HCT116 (cell line): ENCODE measurements around the gene GATB. TPM values are rescaled to one million over a fixed set of nuclear protein-coding genes. Genes with fewer than 3 reads are reported as not detected.

ENCODE experiments used
- ATAC-seq: fragments of 200-7000 bp; cut with Tn5 transposase; 2 replicates; pipeline ENCODE4 v1.9.1; 2020; ENCODE audit warnings: mild to moderate bottlenecking, moderate library complexity
- BruUV-seq: library from RNA; stranded (reverse); fragments of 400-500 nt; replicated peaks from 2 replicates; lab custom pipeline; 2021; lab: Mats Ljungman, UMichigan
- CTCF ChIA-PET: fragments of 300-600 bp; sonication (Branson Sonifier 250); formaldehyde crosslinking; loops from one replicate; lab custom pipeline; 2021; ENCODE audit warnings: antibody characterized with exemption; lab: Charles Lee
- POLR2A ChIA-PET: fragments of 300-600, 350-600 bp; sonication (Branson Sonifier 250); formaldehyde crosslinking; loops from one replicate; lab custom pipeline; 2021; ENCODE audit warnings: antibody characterized with exemption; lab: Charles Lee
- RAD21 ChIA-PET, 2 experiments: fragments of 300-600 bp; sonication (Branson Sonifier 250); formaldehyde crosslinking; loops; one replicate each; lab custom pipeline; 2023; ENCODE audit warnings: low total read pairs in 2 of 2; ENCODE audit not compliant: uncharacterized antibody in 2 of 2, unreplicated experiment in 2 of 2, low non-redundant PET in 1 of 2; lab: Charles Lee
- DNase-seq: peaks from one replicate; pipeline ENCODE4 v3.0.0-alpha.2; 2010; ENCODE audit warnings: low read depth, low spot score
- H2AFZ ChIP-seq: fragments of 200-600 bp; shearing (Covaris generic), sonication (generic); 2 replicates; pipeline ENCODE4 v1.6.1; 2017; ENCODE audit warnings: low read depth, mixed run types, mixed read lengths, antibody characterized with exemption, low read length; ENCODE audit not compliant: poor library complexity, severe bottlenecking
- H3K27ac ChIP-seq: 2 replicates; pipeline ENCODE4 v1.5.1; 2012; ENCODE audit warnings: low read depth, low read length
- H3K27me3 ChIP-seq: fragments of 200-600 bp; sonication (generic); 2 replicates; pipeline ENCODE4 v1.6.1; 2016; ENCODE audit warnings: mixed run types, low read length, mixed read lengths; ENCODE audit not compliant: insufficient read depth
- H3K36me3 ChIP-seq, 2 experiments: fragments of 200-500 bp in 1 of 2; fragments of 200-600 bp in 1 of 2; sonication (Bioruptor generic) in 1 of 2; sonication (generic) in 1 of 2; 2 replicates each; pipeline versions ENCODE4 v1.5.1 to v1.6.1; 2014 to 2016; ENCODE audit warnings: low read length in 2 of 2, inconsistent platforms in 1 of 2, mixed read lengths in 1 of 2, mixed run types in 1 of 2; ENCODE audit not compliant: insufficient read depth in 2 of 2, control insufficient read depth in 1 of 2
- H3K4me1 ChIP-seq, 2 experiments: fragments of 200-600 bp in 1 of 2; sonication (generic) in 1 of 2; 2 replicates each; pipeline versions ENCODE4 v1.5.1 to v1.6.1; 2012 to 2017; ENCODE audit warnings: low read length in 2 of 2, inconsistent platforms in 1 of 2, mild to moderate bottlenecking in 1 of 2, mixed read lengths in 1 of 2, mixed run types in 1 of 2, moderate library complexity in 1 of 2; ENCODE audit not compliant: insufficient read depth in 2 of 2, control insufficient read depth in 1 of 2
- H3K4me2 ChIP-seq: fragments of 200-600 bp; sonication (generic); 2 replicates; pipeline ENCODE4 v1.6.1; 2017; ENCODE audit warnings: mixed run types, low read length, mixed read lengths
- H3K4me3 ChIP-seq, 2 experiments: fragments of 200-600 bp in 1 of 2; sonication (generic) in 1 of 2; replicated peaks in 1 of 2; 2 replicates each; pipeline ENCODE4 v1.5.1; 2011 to 2016; ENCODE audit warnings: low read length in 2 of 2, control low read depth in 1 of 2, low read depth in 1 of 2, mild to moderate bottlenecking in 1 of 2, mixed read lengths in 1 of 2, mixed run types in 1 of 2
- H3K79me2 ChIP-seq: fragments of 200-600 bp; sonication (generic); 2 replicates; pipeline ENCODE4 v1.6.1; 2017; ENCODE audit warnings: mild to moderate bottlenecking, mixed run types, low read length, moderate library complexity, mixed read lengths; ENCODE audit not compliant: insufficient read depth
- H3K9ac ChIP-seq: fragments of 200-600 bp; sonication (generic); 2 replicates; pipeline ENCODE4 v1.6.1; 2016; ENCODE audit warnings: low read length, mixed read lengths
- H3K9me2 ChIP-seq: fragments of 200-600 bp; sonication (generic), shearing (Covaris generic); 2 replicates; pipeline ENCODE4 v1.6.1; 2017; ENCODE audit warnings: mixed run types, mild to moderate bottlenecking, moderate library complexity; ENCODE audit not compliant: insufficient read depth
- H3K9me3 ChIP-seq, 2 experiments: fragments of 200-500 bp in 1 of 2; fragments of 200-600 bp in 1 of 2; sonication (Bioruptor generic) in 1 of 2; sonication (generic) in 1 of 2; 2 replicates each; pipeline ENCODE4 v1.6.1; 2014 to 2017; ENCODE audit warnings: low read length in 2 of 2, mixed read lengths in 2 of 2, inconsistent platforms in 1 of 2, low read depth in 1 of 2, mild to moderate bottlenecking in 1 of 2, mixed run types in 1 of 2, moderate library complexity in 1 of 2; ENCODE audit not compliant: control insufficient read depth in 1 of 2, insufficient read depth in 1 of 2
- H4K20me1 ChIP-seq: fragments of 200-600 bp; sonication (generic), shearing (Covaris generic); 2 replicates; pipeline ENCODE4 v1.6.1; 2017; ENCODE audit warnings: mixed run types, mild to moderate bottlenecking, moderate library complexity; ENCODE audit not compliant: insufficient read depth
- CBX3 ChIP-seq: IDR thresholded peaks from 2 replicates; pipeline ENCODE4 v1.6.1; 2012; ENCODE audit warnings: low read depth
- CEBPB ChIP-seq: IDR thresholded peaks from 2 replicates; pipeline ENCODE4 v1.6.1; 2012; ENCODE audit warnings: low read depth
- ELF1 ChIP-seq: IDR thresholded peaks from 2 replicates; pipeline ENCODE4 v1.6.1; 2012; ENCODE audit warnings: low read depth, borderline replicate concordance
- EZH2 ChIP-seq: fragments of 200-600 bp; sonication (generic); IDR thresholded peaks from 2 replicates; pipeline ENCODE4 v1.6.1; 2017; ENCODE audit warnings: antibody characterized with exemption, mixed run types
- EZH2phosphoT487 ChIP-seq: fragments of 200-600 bp; IDR thresholded peaks from 2 replicates; pipeline ENCODE4 v1.6.1; 2018; ENCODE audit warnings: antibody characterized with exemption, borderline replicate concordance
- FOSL1 ChIP-seq: IDR thresholded peaks from 2 replicates; pipeline ENCODE4 v1.6.1; 2012; ENCODE audit warnings: low read depth
- JUND ChIP-seq: IDR thresholded peaks from 2 replicates; pipeline ENCODE4 v1.6.1; 2012
- POLR2A ChIP-seq: IDR thresholded peaks from 2 replicates; pipeline ENCODE4 v1.7.0; 2011; ENCODE audit warnings: borderline replicate concordance; ENCODE audit not compliant: insufficient read depth, insufficient read length; ENCODE audit errors: extremely low read depth
- POLR2AphosphoS5 ChIP-seq: IDR thresholded peaks from 2 replicates; pipeline ENCODE4 v1.6.1; 2011; ENCODE audit warnings: mild to moderate bottlenecking, low read depth, low read length, moderate library complexity
- SIN3A ChIP-seq: IDR thresholded peaks from 2 replicates; pipeline ENCODE4 v1.6.1; 2012; ENCODE audit warnings: low read depth
- SP1 ChIP-seq: IDR thresholded peaks from 2 replicates; pipeline ENCODE4 v1.6.1; 2012; ENCODE audit warnings: low read depth
- ZFX ChIP-seq: fragments of 450-650 bp; IDR thresholded peaks from 2 replicates; pipeline ENCODE4 v1.6.1; 2017
- ZNF274 ChIP-seq: fragments of 200-500 bp; sonication (Bioruptor generic); IDR thresholded peaks from 2 replicates; pipeline ENCODE4 v1.6.1; 2014; ENCODE audit warnings: mild to moderate bottlenecking, low read depth, low read length, inconsistent platforms
- intact Hi-C: fragments of 100-400 bp; cut with micrococcal nuclease; formaldehyde crosslinking; loops from 2 replicates; pipeline ENCODE4 v1.10.0; 2022
- total RNA-seq: library from RNA; stranded (reverse); gene quantifications from one replicate; pipeline ENCODE4 v1.2.1, GENCODE V29; 2021; ENCODE audit not compliant: unreplicated experiment
- TF ChIP-seq, protein P1 (sequence below): IDR thresholded peaks from 2 replicates; pipeline ENCODE4 v1.6.1; 2012
- TF ChIP-seq, protein P2 (sequence below): IDR thresholded peaks from 2 replicates; pipeline ENCODE4 v1.6.1; 2012; ENCODE audit warnings: low read depth
- TF ChIP-seq, protein P3 (sequence below): IDR thresholded peaks from 2 replicates; pipeline ENCODE4 v1.6.1; 2011; ENCODE audit warnings: mild to moderate bottlenecking, low read length, moderate library complexity; ENCODE audit not compliant: insufficient replicate concordance; ENCODE audit errors: extremely low read depth

The GATB gene
- total RNA-seq, 1 experiment from 2014 or later: 29.3 TPM

DNA sequence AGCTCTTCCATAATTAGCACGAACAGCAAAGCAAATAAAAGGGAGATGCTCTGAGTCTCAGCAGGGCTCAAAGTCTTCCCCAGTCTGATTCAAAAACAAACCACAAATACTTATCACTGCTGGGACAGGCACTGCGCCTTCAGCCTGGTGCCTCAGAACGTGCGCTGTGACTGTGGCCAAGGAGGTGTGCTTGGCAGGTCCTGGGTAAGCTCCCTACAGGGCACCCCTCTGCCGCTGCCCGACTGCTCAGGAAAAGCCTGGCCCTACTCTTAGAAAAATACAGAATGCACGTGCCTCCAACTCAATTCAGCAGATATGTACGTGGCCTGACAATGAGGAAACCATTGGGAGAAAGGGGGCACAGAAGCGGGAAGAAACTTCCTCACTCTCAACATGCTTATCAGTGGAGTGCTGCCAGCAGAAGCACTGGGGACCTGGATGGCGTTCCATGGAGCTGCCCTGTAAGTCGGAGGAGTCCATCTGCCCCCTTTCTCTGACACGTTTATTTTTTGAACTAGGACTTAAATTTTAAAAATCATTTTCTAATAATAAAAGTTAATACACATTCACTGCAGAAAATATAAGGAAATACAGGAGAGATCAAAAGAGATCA is 86.8 kb downstream of the GATB start:
- intact Hi-C loops: no loop called here
- Histone ChIP-seq H3K27ac (no peak overlapping the region), H3K27me3 (no peaks in the 10 kb centered on the region)
- TF ChIP-seq, protein P1, sequence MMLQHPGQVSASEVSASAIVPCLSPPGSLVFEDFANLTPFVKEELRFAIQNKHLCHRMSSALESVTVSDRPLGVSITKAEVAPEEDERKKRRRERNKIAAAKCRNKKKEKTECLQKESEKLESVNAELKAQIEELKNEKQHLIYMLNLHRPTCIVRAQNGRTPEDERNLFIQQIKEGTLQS: no peak
- TF ChIP-seq ZNF274: no peak
- TF ChIP-seq ZFX: no peak
- no peak for TF ChIP-seq EZH2
- TF ChIP-seq, all 23 proteins: peak for 0
- no peak for DNase-seq
- ChIA-PET POLR2A (no interaction called here), RAD21 (no interaction called here), CTCF (no interaction called here)
- H3K4me3 ChIP-seq: no peak overlapping the region
- no peaks in the 10 kb centered on the region for H3K36me3 ChIP-seq
- no TSS peak for BruUV-seq
- no peak overlapping the region for H3K4me2 ChIP-seq
- no peaks in the 10 kb centered on the region for H3K79me2 ChIP-seq
- no peak overlapping the region for H2AFZ ChIP-seq
- H3K9me2 ChIP-seq: no peaks in the 10 kb centered on the region
- ATAC-seq: no peak
- H4K20me1 ChIP-seq: no peaks in the 10 kb centered on the region
- peaks cover 0 to 13% of the 10 kb centered on the region in 2 experiments; a peak in 2 of 4 replicates for H3K4me1 ChIP-seq
- no peaks in the 10 kb centered on the region for H3K9me3 ChIP-seq
- H3K9ac ChIP-seq: no peak overlapping the region

DNA sequence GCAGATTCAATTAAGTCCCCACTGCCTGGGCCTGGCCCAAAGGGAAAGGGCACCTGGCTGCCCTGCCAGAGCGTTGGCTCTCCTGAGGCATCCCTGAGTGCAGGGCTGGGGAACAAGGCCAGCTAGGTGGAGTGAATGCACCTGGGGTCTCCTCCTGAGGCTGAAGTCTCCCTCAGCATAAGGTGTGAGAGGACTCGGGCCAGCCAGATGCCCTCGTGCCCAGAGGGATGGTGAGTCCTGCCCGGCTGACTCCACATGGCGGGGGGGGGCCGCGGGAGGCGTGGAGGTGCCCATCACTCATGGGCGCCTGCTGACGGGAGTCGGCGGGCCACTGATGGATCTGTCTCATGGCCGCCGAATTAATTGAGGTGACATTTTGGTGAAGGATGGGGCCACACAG is 87.8 kb downstream of the GATB start:
- H3K9me2 ChIP-seq: no peaks in the 10 kb centered on the region
- RAD21 ChIA-PET: no interaction called here
- intact Hi-C loops: no loop called here
- peaks cover 0 to 13% of the 10 kb centered on the region in 2 experiments; a peak in 2 of 4 replicates for H3K4me1 ChIP-seq
- no peaks in the 10 kb centered on the region for H4K20me1 ChIP-seq
- H3K27me3 ChIP-seq: no peaks in the 10 kb centered on the region
- no peaks in the 10 kb centered on the region for H3K9me3 ChIP-seq
- no peak overlapping the region for H2AFZ ChIP-seq
- H3K27ac ChIP-seq: no peak overlapping the region
- CTCF ChIA-PET: no interaction called here
- no peak overlapping the region for H3K4me2 ChIP-seq
- POLR2A ChIA-PET: no interaction called here
- H3K36me3 ChIP-seq: no peaks in the 10 kb centered on the region
- H3K9ac ChIP-seq: no peak overlapping the region
- ATAC-seq (no peak), DNase-seq (no peak)
- no peak overlapping the region for H3K4me3 ChIP-seq
- BruUV-seq: no TSS peak
- no peaks in the 10 kb centered on the region for H3K79me2 ChIP-seq
- TF ChIP-seq EZH2phosphoT487: no peak
- TF ChIP-seq FOSL1: no peak
- TF ChIP-seq, protein P2, sequence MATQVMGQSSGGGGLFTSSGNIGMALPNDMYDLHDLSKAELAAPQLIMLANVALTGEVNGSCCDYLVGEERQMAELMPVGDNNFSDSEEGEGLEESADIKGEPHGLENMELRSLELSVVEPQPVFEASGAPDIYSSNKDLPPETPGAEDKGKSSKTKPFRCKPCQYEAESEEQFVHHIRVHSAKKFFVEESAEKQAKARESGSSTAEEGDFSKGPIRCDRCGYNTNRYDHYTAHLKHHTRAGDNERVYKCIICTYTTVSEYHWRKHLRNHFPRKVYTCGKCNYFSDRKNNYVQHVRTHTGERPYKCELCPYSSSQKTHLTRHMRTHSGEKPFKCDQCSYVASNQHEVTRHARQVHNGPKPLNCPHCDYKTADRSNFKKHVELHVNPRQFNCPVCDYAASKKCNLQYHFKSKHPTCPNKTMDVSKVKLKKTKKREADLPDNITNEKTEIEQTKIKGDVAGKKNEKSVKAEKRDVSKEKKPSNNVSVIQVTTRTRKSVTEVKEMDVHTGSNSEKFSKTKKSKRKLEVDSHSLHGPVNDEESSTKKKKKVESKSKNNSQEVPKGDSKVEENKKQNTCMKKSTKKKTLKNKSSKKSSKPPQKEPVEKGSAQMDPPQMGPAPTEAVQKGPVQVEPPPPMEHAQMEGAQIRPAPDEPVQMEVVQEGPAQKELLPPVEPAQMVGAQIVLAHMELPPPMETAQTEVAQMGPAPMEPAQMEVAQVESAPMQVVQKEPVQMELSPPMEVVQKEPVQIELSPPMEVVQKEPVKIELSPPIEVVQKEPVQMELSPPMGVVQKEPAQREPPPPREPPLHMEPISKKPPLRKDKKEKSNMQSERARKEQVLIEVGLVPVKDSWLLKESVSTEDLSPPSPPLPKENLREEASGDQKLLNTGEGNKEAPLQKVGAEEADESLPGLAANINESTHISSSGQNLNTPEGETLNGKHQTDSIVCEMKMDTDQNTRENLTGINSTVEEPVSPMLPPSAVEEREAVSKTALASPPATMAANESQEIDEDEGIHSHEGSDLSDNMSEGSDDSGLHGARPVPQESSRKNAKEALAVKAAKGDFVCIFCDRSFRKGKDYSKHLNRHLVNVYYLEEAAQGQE: no peak
- TF ChIP-seq POLR2AphosphoS5: no peak
- TF ChIP-seq EZH2: no peak
- no peak for TF ChIP-seq SP1
- no peak for TF ChIP-seq SIN3A
- TF ChIP-seq, protein P3, sequence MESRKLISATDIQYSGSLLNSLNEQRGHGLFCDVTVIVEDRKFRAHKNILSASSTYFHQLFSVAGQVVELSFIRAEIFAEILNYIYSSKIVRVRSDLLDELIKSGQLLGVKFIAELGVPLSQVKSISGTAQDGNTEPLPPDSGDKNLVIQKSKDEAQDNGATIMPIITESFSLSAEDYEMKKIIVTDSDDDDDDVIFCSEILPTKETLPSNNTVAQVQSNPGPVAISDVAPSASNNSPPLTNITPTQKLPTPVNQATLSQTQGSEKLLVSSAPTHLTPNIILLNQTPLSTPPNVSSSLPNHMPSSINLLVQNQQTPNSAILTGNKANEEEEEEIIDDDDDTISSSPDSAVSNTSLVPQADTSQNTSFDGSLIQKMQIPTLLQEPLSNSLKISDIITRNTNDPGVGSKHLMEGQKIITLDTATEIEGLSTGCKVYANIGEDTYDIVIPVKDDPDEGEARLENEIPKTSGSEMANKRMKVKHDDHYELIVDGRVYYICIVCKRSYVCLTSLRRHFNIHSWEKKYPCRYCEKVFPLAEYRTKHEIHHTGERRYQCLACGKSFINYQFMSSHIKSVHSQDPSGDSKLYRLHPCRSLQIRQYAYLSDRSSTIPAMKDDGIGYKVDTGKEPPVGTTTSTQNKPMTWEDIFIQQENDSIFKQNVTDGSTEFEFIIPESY: no peak
- TF ChIP-seq ELF1: no peak
- TF ChIP-seq ZFX: no peak
- TF ChIP-seq ZNF274: no peak
- TF ChIP-seq JUND: no peak
- no peak for TF ChIP-seq CEBPB
- TF ChIP-seq CBX3: no peak
- TF ChIP-seq POLR2A: no peak
